OCI-LY7 (cell line): ENCODE results near the gene UBE4B. TPM values are rescaled to one million over a fixed set of nuclear protein-coding genes. Genes with fewer than 3 reads are reported as not detected.

Experiments
- BruUV-seq: library from RNA; stranded (reverse); fragments of 400-500 nt; replicated peaks from 2 replicates; lab custom pipeline; 2021; lab: Mats Ljungman, UMichigan
- CTCF ChIA-PET: fragments of 300-600 bp; sonication (Branson Sonifier 250); formaldehyde crosslinking; loops from one replicate; lab custom pipeline; 2022; ENCODE audit warnings: antibody characterized with exemption; ENCODE audit not compliant: unreplicated experiment; lab: Charles Lee
- POLR2A ChIA-PET: fragments of 300-600 bp; sonication (Branson Sonifier 250); formaldehyde crosslinking; loops from one replicate; lab custom pipeline; 2022; ENCODE audit warnings: antibody characterized with exemption; lab: Charles Lee
- DNase-seq: peaks from one replicate; pipeline ENCODE4 v3.0.0-alpha.2; 2015; ENCODE audit warnings: low spot score
- H2AFZ ChIP-seq: fragments of 200-600 bp; sonication (generic), shearing (Covaris generic); 2 replicates; pipeline ENCODE4 v1.6.1; 2014; ENCODE audit warnings: mild to moderate bottlenecking, antibody characterized with exemption, low read length, moderate library complexity
- H3K27ac ChIP-seq: fragments of 200-600 bp; sonication (generic); 2 replicates; pipeline ENCODE4 v1.5.1; 2014; ENCODE audit warnings: mixed run types, low read depth, mild to moderate bottlenecking, moderate library complexity, low read length, inconsistent platforms; ENCODE audit not compliant: poor library complexity, severe bottlenecking
- H3K36me3 ChIP-seq: fragments of 200-600 bp; sonication (generic); 2 replicates; pipeline ENCODE4 v1.6.1; 2014; ENCODE audit warnings: mild to moderate bottlenecking, antibody characterized with exemption, low read length, moderate library complexity, mixed read lengths; ENCODE audit not compliant: insufficient read depth
- H3K4me1 ChIP-seq: fragments of 200-600 bp; sonication (generic); 2 replicates; pipeline ENCODE4 v1.5.1; 2014; ENCODE audit warnings: mild to moderate bottlenecking, low read length; ENCODE audit not compliant: insufficient read depth, poor library complexity, severe bottlenecking
- H3K4me2 ChIP-seq: fragments of 200-600 bp; sonication (generic); 2 replicates; pipeline ENCODE4 v1.6.1; 2014; ENCODE audit warnings: mild to moderate bottlenecking, low read length
- H3K4me3 ChIP-seq: fragments of 200-600 bp; sonication (generic); 2 replicates; pipeline ENCODE4 v1.5.1; 2014; ENCODE audit warnings: mild to moderate bottlenecking, low read depth, low read length; ENCODE audit not compliant: poor library complexity, severe bottlenecking
- H3K79me2 ChIP-seq: fragments of 200-600 bp; sonication (generic); 2 replicates; pipeline ENCODE4 v1.6.1; 2016; ENCODE audit warnings: low read depth, mild to moderate bottlenecking, low read length, moderate library complexity, mixed read lengths; ENCODE audit not compliant: insufficient read depth
- H3K9me2 ChIP-seq: fragments of 200-600 bp; sonication (generic); 2 replicates; pipeline ENCODE4 v1.6.1; 2016; ENCODE audit warnings: mild to moderate bottlenecking, low read length, mixed read lengths; ENCODE audit not compliant: insufficient read depth
- H3K9me3 ChIP-seq: fragments of 200-600 bp; sonication (generic); 2 replicates; pipeline ENCODE4 v1.6.1; 2014; ENCODE audit warnings: mild to moderate bottlenecking, mixed run types, low read length, mixed read lengths
- H4K20me1 ChIP-seq: fragments of 200-600 bp; sonication (generic); 2 replicates; pipeline ENCODE4 v1.6.1; 2014; ENCODE audit warnings: mild to moderate bottlenecking, antibody characterized with exemption, low read length, moderate library complexity, mixed read lengths; ENCODE audit not compliant: insufficient read depth
- CTCF ChIP-seq: fragments of 200-600 bp; sonication (generic); conservative IDR thresholded peaks from 2 replicates; pipeline ENCODE4 v1.5.1; 2014; ENCODE audit warnings: mild to moderate bottlenecking, antibody characterized with exemption, low read length, moderate library complexity, mixed read lengths
- EZH2phosphoT487 ChIP-seq: fragments of 200-600 bp; sonication (generic); IDR thresholded peaks from 2 replicates; pipeline ENCODE4 v1.6.1; 2018; ENCODE audit warnings: low read depth, borderline replicate concordance, mild to moderate bottlenecking, mixed run types, antibody characterized with exemption, low read length, moderate library complexity, mixed read lengths
- intact Hi-C: fragments of 100-400 bp; cut with micrococcal nuclease; formaldehyde crosslinking; loops from one replicate; pipeline ENCODE4 v1.10.0; 2022; ENCODE audit not compliant: unreplicated experiment
- total RNA-seq, 2 experiments: library from RNA; depleted of rRNA in 1 of 2; stranded (reverse); fragments of >200 nt in 1 of 2; shearing (Covaris generic) in 1 of 2; gene quantifications; 2 replicates each; pipeline ENCODE4 v1.2.3, GENCODE V29; 2014 to 2022

UBE4B gene
- total RNA-seq, 2 experiments from 2014 or later = 21.5 to 40.7 TPM

- no peaks in the 10 kb centered on the region for H3K9me2 ChIP-seq
- no peaks in the 10 kb centered on the region for H3K9me3 ChIP-seq
- ChIA-PET POLR2A (no interaction called here), CTCF (no interaction called here)
- H3K36me3 ChIP-seq = no peaks in the 10 kb centered on the region
- H4K20me1 ChIP-seq = no peaks in the 10 kb centered on the region
- BruUV-seq = no TSS peak
- H3K4me2 ChIP-seq = no peak overlapping the region
- intact Hi-C loops = no loop called here
- no peak overlapping the region for H3K27ac ChIP-seq
- no peak overlapping the region for H2AFZ ChIP-seq
- H3K4me3 ChIP-seq = no peak overlapping the region
- H3K79me2 ChIP-seq = no peaks in the 10 kb centered on the region
- no peak for TF ChIP-seq CTCF
- TF ChIP-seq EZH2phosphoT487 = no peak
- no peaks in the 10 kb centered on the region for H3K4me1 ChIP-seq
- DNase-seq = no peak
Observed at GRCh38 chr1:9992910-9993309, 39.8 kb upstream of the UBE4B start.

GRCh38 chr1:9993561-9994075 lies 39.1 kb upstream of the UBE4B start:
- TF ChIP-seq EZH2phosphoT487 = no peak
- no peak for TF ChIP-seq CTCF
- H4K20me1 ChIP-seq = no peaks in the 10 kb centered on the region
- ChIA-PET CTCF (no interaction called here), POLR2A (interaction anchor here (0.7 to 2.0 kb wide), 3 partner anchors 33 to 1671 kb away, joined by 3 to 7 read pairs (median 6); no protein-coding TSS in a partner anchor)
- H2AFZ ChIP-seq = no peak overlapping the region
- no TSS peak for BruUV-seq
- no peak overlapping the region for H3K4me2 ChIP-seq
- no peak overlapping the region for H3K4me3 ChIP-seq
- no peaks in the 10 kb centered on the region for H3K9me3 ChIP-seq
- H3K9me2 ChIP-seq = no peaks in the 10 kb centered on the region
- no peak overlapping the region for H3K27ac ChIP-seq
- no peaks in the 10 kb centered on the region for H3K4me1 ChIP-seq
- H3K36me3 ChIP-seq = no peaks in the 10 kb centered on the region
- no peak for DNase-seq
- no peaks in the 10 kb centered on the region for H3K79me2 ChIP-seq
- intact Hi-C loops = no loop called here

- Histone ChIP-seq H3K9me3 (no peaks in the 10 kb centered on the region), H3K4me2 (no peak within 1 kb of the TSS), H2AFZ (no peak within 1 kb of the TSS), H4K20me1 (no peaks in the 10 kb centered on the region), H3K27ac (no peak within 1 kb of the TSS), H3K79me2 (no peaks in the 10 kb centered on the region), H3K4me1 (no peaks in the 10 kb centered on the region), H3K4me3 (no peak within 1 kb of the TSS), H3K36me3 (no peaks in the 10 kb centered on the region), H3K9me2 (no peaks in the 10 kb centered on the region)
- CTCF ChIA-PET = no interaction called here
- POLR2A ChIA-PET = interaction anchor here (0.6 kb wide), 2 partner anchors 24 to 57 kb away, joined by 3 to 4 read pairs; no protein-coding TSS in a partner anchor
- no TSS peak for BruUV-seq
- no peak for DNase-seq
- no peak for TF ChIP-seq EZH2phosphoT487
- TF ChIP-seq CTCF = no peak
- intact Hi-C loops = no loop called here
Observed at GRCh38 chr1:9996624-9997582, 35.9 kb upstream of the UBE4B start, which contains the start of gene RBP7. Gene RBP7, plus strand, starts transcription at chr1:9997228. Its CDS starts 31 bp downstream, at chr1:9997259.
